Central memory CD8-positive, alpha-beta T cell (primary cell): ENCODE measurements around the gene NUP58.

Experiments used
- ATAC-seq: fragments of 150-1000 bp; cut with Tn5 transposase; replicated peaks from 2 replicates; pipeline ENCODE4 v1.10.0; 2022; ENCODE audit warnings: mild to moderate bottlenecking, moderate FRiP score, moderate number of reproducible peaks; ENCODE audit not compliant: poor library complexity, severe bottlenecking; ENCODE audit errors: extremely low read depth
- DNase-seq, 2 donors: peaks; one replicate each; pipeline ENCODE4 v3.0.0; 2021; ENCODE audit warnings: low spot score in 2 of 2
- H3K27ac Mint-ChIP-seq: one replicate; pipeline ENCODE4 v1.8.0; 2022; ENCODE audit warnings: low read depth, mild to moderate bottlenecking, moderate library complexity, mixed read lengths
- H3K27me3 Mint-ChIP-seq: one replicate; pipeline ENCODE4 v1.8.0; 2022; ENCODE audit warnings: mixed read lengths
- H3K36me3 Mint-ChIP-seq: one replicate; pipeline ENCODE4 v1.8.0; 2022; ENCODE audit warnings: mild to moderate bottlenecking, moderate library complexity, mixed read lengths; ENCODE audit not compliant: insufficient read depth
- H3K4me1 Mint-ChIP-seq: one replicate; pipeline ENCODE4 v1.8.0; 2022; ENCODE audit warnings: mixed read lengths
- H3K4me3 Mint-ChIP-seq: one replicate; pipeline ENCODE4 v1.8.0; 2022; ENCODE audit warnings: mild to moderate bottlenecking, moderate library complexity, mixed read lengths
- H3K9me3 Mint-ChIP-seq: one replicate; pipeline ENCODE4 v1.8.0; 2022; ENCODE audit warnings: mixed read lengths

NUP58 gene

GRCh38 chr13:25301347-25302113, at the start of gene NUP58:
Gene NUP58, plus strand, starts transcription at chr13:25301625. Its CDS starts 149 bp downstream, at chr13:25301774.
- peaks cover 7% of the 10 kb centered on the region for H3K36me3 Mint-ChIP-seq
- H3K4me1 Mint-ChIP-seq: peaks cover 35% of the 10 kb centered on the region
- H3K4me3 Mint-ChIP-seq: peak within 1 kb of the TSS; percentile 88
- peak within 1 kb of the TSS; percentile 84 for H3K27ac Mint-ChIP-seq
- H3K9me3 Mint-ChIP-seq: no peaks in the 10 kb centered on the region
- DNase-seq: peak; percentile 86
- peaks cover 23% of the 10 kb centered on the region for H3K27me3 Mint-ChIP-seq
- peak; percentile 99 for ATAC-seq

GRCh38 chr13:25252225-25252624, 49.2 kb upstream of the NUP58 start:
- H3K9me3 Mint-ChIP-seq: no peaks in the 10 kb centered on the region
- H3K27ac Mint-ChIP-seq: no peak overlapping the region
- no peaks in the 10 kb centered on the region for H3K27me3 Mint-ChIP-seq
- peaks cover 42% of the 10 kb centered on the region for H3K36me3 Mint-ChIP-seq
- H3K4me3 Mint-ChIP-seq: no peak overlapping the region
- no peaks in the 10 kb centered on the region for H3K4me1 Mint-ChIP-seq
- no peak for ATAC-seq
- DNase-seq: no peak

GRCh38 chr13:25252752-25253151, 48.7 kb upstream of the NUP58 start:
- H3K27me3 Mint-ChIP-seq: no peaks in the 10 kb centered on the region
- H3K36me3 Mint-ChIP-seq: peaks cover 47% of the 10 kb centered on the region
- H3K4me1 Mint-ChIP-seq: no peaks in the 10 kb centered on the region
- ATAC-seq: no peak
- H3K4me3 Mint-ChIP-seq: no peak overlapping the region
- no peaks in the 10 kb centered on the region for H3K9me3 Mint-ChIP-seq
- no peak for DNase-seq
- peak overlapping the region; percentile 1 for H3K27ac Mint-ChIP-seq

- Mint-ChIP-seq H3K9me3 (no peaks in the 10 kb centered on the region), H3K4me3 (no peak overlapping the region), H3K36me3 (peaks cover 47% of the 10 kb centered on the region), H3K27me3 (no peaks in the 10 kb centered on the region), H3K4me1 (no peaks in the 10 kb centered on the region), H3K27ac (no peak overlapping the region)
- DNase-seq: no peak
- no peak for ATAC-seq
These were observed 47.7 kb upstream of the NUP58 start for GRCh38 chr13:25253702-25254101.

- Mint-ChIP-seq H3K36me3 (peaks cover 61% of the 10 kb centered on the region), H3K27me3 (no peaks in the 10 kb centered on the region), H3K4me1 (peaks cover 3% of the 10 kb centered on the region), H3K9me3 (no peaks in the 10 kb centered on the region), H3K4me3 (no peak overlapping the region), H3K27ac (no peak overlapping the region)
- DNase-seq (no peak), ATAC-seq (no peak)
These were observed 39.2 kb upstream of the NUP58 start for GRCh38 chr13:25262261-25262660.

GRCh38 chr13:25266706-25267105, 34.7 kb upstream of the NUP58 start:
- Mint-ChIP-seq H3K27me3 (no peaks in the 10 kb centered on the region), H3K36me3 (peaks cover 53% of the 10 kb centered on the region)

GRCh38 chr13:25267715-25268114, 33.7 kb upstream of the NUP58 start:
- ATAC-seq (peak; percentile 58), DNase-seq (no peak)
- H3K27ac Mint-ChIP-seq: no peak overlapping the region
- H3K36me3 Mint-ChIP-seq: peaks cover 45% of the 10 kb centered on the region
- H3K4me3 Mint-ChIP-seq: no peak overlapping the region
- no peaks in the 10 kb centered on the region for H3K9me3 Mint-ChIP-seq
- H3K4me1 Mint-ChIP-seq: peaks cover 34% of the 10 kb centered on the region
- H3K27me3 Mint-ChIP-seq: no peaks in the 10 kb centered on the region

More at GRCh38 chr13:25266706-25267105, 34.7 kb upstream of the NUP58 start:
- ATAC-seq (no peak), DNase-seq (no peak)
- H3K4me3 Mint-ChIP-seq: no peak overlapping the region
- H3K4me1 Mint-ChIP-seq: peaks cover 33% of the 10 kb centered on the region
- no peaks in the 10 kb centered on the region for H3K9me3 Mint-ChIP-seq
- H3K27ac Mint-ChIP-seq: no peak overlapping the region

GRCh38 chr13:25268561-25268960, 32.9 kb upstream of the NUP58 start:
- DNase-seq (no peak), ATAC-seq (no peak)
- peaks cover 38% of the 10 kb centered on the region for H3K36me3 Mint-ChIP-seq
- no peaks in the 10 kb centered on the region for H3K9me3 Mint-ChIP-seq
- peaks cover 34% of the 10 kb centered on the region for H3K4me1 Mint-ChIP-seq
- H3K27ac Mint-ChIP-seq: peak overlapping the region; percentile 1
- no peak overlapping the region for H3K4me3 Mint-ChIP-seq
- H3K27me3 Mint-ChIP-seq: no peaks in the 10 kb centered on the region

GRCh38 chr13:25276748-25277147, 24.7 kb upstream of the NUP58 start:
- H3K36me3 Mint-ChIP-seq: peaks cover 15% of the 10 kb centered on the region
- H3K9me3 Mint-ChIP-seq: no peaks in the 10 kb centered on the region
- no peaks in the 10 kb centered on the region for H3K27me3 Mint-ChIP-seq
- ATAC-seq: no peak
- peaks cover 54% of the 10 kb centered on the region for H3K4me1 Mint-ChIP-seq
- DNase-seq: no peak
- H3K27ac Mint-ChIP-seq: no peak overlapping the region
- no peak overlapping the region for H3K4me3 Mint-ChIP-seq

- peaks cover 13% of the 10 kb centered on the region for H3K36me3 Mint-ChIP-seq
- peaks cover 85% of the 10 kb centered on the region for H3K4me1 Mint-ChIP-seq
- H3K9me3 Mint-ChIP-seq: no peaks in the 10 kb centered on the region
- H3K27ac Mint-ChIP-seq: peak overlapping the region; percentile 58
- H3K4me3 Mint-ChIP-seq: no peak overlapping the region
- no peak for ATAC-seq
- no peak for DNase-seq
- H3K27me3 Mint-ChIP-seq: no peaks in the 10 kb centered on the region
These were observed 21.0 kb upstream of the NUP58 start for GRCh38 chr13:25280396-25280795.

- Mint-ChIP-seq H3K27ac (peak overlapping the region; percentile 58), H3K4me3 (no peak overlapping the region), H3K4me1 (peaks cover 81% of the 10 kb centered on the region), H3K36me3 (peaks cover 14% of the 10 kb centered on the region), H3K9me3 (no peaks in the 10 kb centered on the region), H3K27me3 (no peaks in the 10 kb centered on the region)
- ATAC-seq: peak; percentile 49
- DNase-seq: no peak
These were observed 20.1 kb upstream of the NUP58 start for GRCh38 chr13:25281193-25281934.

GRCh38 chr13:25281935-25282332, 19.5 kb upstream of the NUP58 start:
- Mint-ChIP-seq H3K9me3 (no peaks in the 10 kb centered on the region), H3K27ac (peak overlapping the region; percentile 29), H3K36me3 (peaks cover 18% of the 10 kb centered on the region), H3K27me3 (no peaks in the 10 kb centered on the region), H3K4me3 (peak overlapping the region; percentile 0), H3K4me1 (peaks cover 79% of the 10 kb centered on the region)
- DNase-seq (no peak), ATAC-seq (no peak)
